Retinal pigment epithelial cell (primary cell): Measurements from ENCODE around the gene DBN1.

ENCODE experiments used
- DNase-seq: peaks from one replicate; pipeline ENCODE4 v3.0.0-alpha.2; 2010; ENCODE audit warnings: low read depth
- H3K4me3 ChIP-seq: 2 replicates; pipeline ENCODE4 v1.5.1; 2011; ENCODE audit warnings: mild to moderate bottlenecking, low read length, control low read depth, moderate library complexity
- CTCF ChIP-seq: conservative IDR thresholded peaks from 2 replicates; pipeline ENCODE4 v1.5.1; 2011; ENCODE audit warnings: low read depth, low read length, control low read depth, inconsistent platforms

Gene DBN1

GRCh38 chr5:177432143-177432838 is 41.1 kb downstream of the DBN1 start:
- no peak for DNase-seq
- H3K4me3 ChIP-seq = no peak overlapping the region
- TF ChIP-seq CTCF = no peak

- no peak overlapping the region for H3K4me3 ChIP-seq
- DNase-seq = no peak
- TF ChIP-seq CTCF = no peak
Measured at GRCh38 chr5:177431317-177432142, 41.9 kb downstream of the DBN1 start.

GRCh38 chr5:177430972-177431316 is 42.5 kb downstream of the DBN1 start:
- no peak overlapping the region for H3K4me3 ChIP-seq
- TF ChIP-seq CTCF = no peak
- no peak for DNase-seq

GRCh38 chr5:177430140-177430951 is 43.1 kb downstream of the DBN1 start:
- DNase-seq = no peak
- H3K4me3 ChIP-seq = no peak overlapping the region
- TF ChIP-seq CTCF = no peak

- DNase-seq = no peak
- TF ChIP-seq CTCF = no peak
- no peak overlapping the region for H3K4me3 ChIP-seq
Measured at GRCh38 chr5:177429248-177430040, 44.0 kb downstream of the DBN1 start.

- no peak for TF ChIP-seq CTCF
- no peak overlapping the region for H3K4me3 ChIP-seq
- DNase-seq = no peak
Measured at GRCh38 chr5:177428574-177429217, 44.7 kb downstream of the DBN1 start.
